ENCODE results near the gene UNC13D.
"Not testable (repeated sequence)": the region's sequence is repeated elsewhere in the genome, so short reads cannot be mapped to it uniquely, and the experiment has no call there.

UNC13D gene

GRCh38 chr17:75820094-75821080, 23.8 kb downstream of the UNC13D start:
- DNase-seq (ENCODE audit: low read depth), result no peak

DNA sequence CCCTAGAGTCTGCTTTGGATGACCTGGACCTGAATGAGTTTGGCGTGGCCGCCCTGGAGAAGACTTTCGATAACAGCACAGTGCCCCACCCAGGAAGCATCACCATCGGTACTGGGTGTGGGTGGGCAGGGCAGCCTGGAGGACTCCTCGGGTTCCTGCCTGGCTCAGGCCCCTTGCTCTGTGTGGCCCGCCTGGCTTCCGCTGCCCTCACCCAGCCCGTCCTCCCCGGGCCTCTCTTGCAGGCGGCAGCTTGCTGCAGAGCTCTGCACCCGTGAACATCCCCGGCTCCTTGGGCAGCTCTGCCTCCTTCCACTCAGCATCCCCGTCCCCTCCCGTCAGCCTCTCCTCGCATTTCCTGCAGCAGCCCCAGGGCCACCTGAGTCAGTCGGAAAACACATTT, 24.5 kb downstream of the UNC13D start:
- DNase-seq (ENCODE audit: low read depth), result no peak

- no peak for DNase-seq (ENCODE audit: low read depth)
Measured at GRCh38 chr17:75819116-75819515, 25.1 kb downstream of the UNC13D start.

DNA sequence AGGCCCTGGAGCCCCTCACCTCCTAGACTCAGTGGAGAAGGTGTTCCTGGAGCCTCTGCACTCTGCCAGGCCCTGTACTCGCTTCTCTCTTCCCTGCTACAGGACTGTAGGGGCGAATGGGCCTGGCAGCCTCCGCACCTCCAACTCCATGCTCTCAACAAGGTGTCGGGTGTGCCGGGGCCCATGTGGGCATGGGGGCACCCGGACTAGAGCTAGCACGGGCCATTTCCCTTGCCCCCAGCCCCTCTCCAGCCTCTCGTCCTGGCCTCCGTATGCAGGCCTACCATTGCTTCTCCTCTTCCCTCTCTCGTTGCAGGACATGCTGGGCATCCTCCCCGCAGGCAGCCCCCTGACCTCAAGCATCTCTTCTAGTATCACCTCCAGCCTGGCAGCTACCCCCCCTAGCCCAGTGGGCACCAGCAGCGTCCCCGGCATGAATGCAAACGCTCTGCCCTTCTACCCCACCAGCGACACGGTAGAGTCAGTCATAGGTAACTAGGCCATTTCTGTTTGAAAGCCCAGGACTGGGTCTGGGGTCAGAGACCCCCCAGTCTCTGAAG, 25.8 kb downstream of the UNC13D start:
- no peak for DNase-seq (ENCODE audit: low read depth)

GRCh38 chr17:75817571-75817970, 26.6 kb downstream of the UNC13D start:
- no peak for DNase-seq (ENCODE audit: low read depth)

GRCh38 chr17:75816693-75817092, 27.5 kb downstream of the UNC13D start:
- DNase-seq (ENCODE audit: low read depth), result no peak

GRCh38 chr17:75815399-75815798, 28.8 kb downstream of the UNC13D start:
- no peak for DNase-seq (ENCODE audit: low read depth)

- no peak for DNase-seq (ENCODE audit: low read depth)
Measured at GRCh38 chr17:75814900-75815373, 29.3 kb downstream of the UNC13D start.

DNA sequence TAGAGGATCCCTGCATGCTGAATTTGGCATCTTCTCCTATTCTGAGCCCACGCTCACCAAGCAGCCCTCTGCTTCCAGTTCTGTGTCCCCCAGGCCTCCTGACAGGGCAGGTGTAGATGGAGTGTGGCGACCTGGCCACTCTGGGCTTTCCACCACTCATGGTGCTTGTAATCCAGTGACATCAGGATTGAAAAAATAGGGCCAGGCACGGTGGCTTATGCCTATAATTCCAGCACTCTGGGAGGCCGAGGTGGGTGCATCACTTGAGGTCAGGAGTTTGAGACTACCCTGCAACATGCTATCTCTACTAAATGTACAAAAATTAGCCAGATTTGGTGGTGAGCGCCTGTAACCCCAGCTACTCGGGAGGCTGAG, 30.2 kb downstream of the UNC13D start:
- no peak for DNase-seq (ENCODE audit: low read depth)

GRCh38 chr17:75813081-75814020, 30.9 kb downstream of the UNC13D start:
- DNase-seq (ENCODE audit: low read depth), result no peak

- no peak for DNase-seq (ENCODE audit: low read depth)
Measured at GRCh38 chr17:75812096-75813013, 31.8 kb downstream of the UNC13D start.

- DNase-seq (ENCODE audit: low read depth), result no peak
Measured at GRCh38 chr17:75811174-75811573, 33.0 kb downstream of the UNC13D start.

DNA sequence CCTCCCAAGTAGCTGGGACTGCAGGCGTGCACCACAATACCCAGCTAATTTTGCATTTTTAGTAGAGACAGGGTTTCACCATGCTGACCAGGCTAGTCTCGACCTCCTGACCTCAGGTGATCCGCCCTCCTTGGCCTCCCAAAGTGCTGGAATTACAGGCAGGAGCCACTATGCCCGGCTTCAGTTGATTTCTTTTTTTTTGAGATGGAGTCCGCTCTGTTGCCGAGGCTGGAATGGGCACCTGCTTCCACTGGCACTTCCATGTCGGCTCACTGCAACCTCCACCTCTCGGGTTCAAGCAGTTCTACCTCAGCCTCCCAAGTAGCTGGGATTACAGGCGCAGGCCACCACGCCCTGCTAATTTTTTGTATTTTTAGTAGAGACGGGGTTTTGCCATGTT, 33.4 kb downstream of the UNC13D start:
- DNase-seq (ENCODE audit: low read depth), result not testable (repeated sequence)

DNA sequence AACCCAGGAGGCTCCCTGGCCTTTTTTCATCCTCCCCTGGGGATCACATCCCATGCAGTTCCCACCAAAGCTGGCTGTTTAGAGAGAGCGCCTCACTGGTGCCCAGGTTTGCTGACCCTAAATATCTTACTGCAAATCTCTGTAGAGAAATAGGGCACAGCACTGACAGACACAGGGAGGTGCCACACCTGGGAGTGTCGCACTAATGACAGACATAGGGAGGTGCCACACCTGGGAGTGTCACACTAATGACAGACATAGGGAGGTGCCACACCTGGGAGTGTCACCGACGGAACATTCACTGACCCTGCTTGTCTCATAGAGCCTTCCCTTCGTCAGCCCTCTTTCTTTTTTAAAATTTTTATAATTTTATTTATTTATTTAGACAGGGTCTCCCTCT, 34.0 kb downstream of the UNC13D start:
- no peak for DNase-seq (ENCODE audit: low read depth)

DNA sequence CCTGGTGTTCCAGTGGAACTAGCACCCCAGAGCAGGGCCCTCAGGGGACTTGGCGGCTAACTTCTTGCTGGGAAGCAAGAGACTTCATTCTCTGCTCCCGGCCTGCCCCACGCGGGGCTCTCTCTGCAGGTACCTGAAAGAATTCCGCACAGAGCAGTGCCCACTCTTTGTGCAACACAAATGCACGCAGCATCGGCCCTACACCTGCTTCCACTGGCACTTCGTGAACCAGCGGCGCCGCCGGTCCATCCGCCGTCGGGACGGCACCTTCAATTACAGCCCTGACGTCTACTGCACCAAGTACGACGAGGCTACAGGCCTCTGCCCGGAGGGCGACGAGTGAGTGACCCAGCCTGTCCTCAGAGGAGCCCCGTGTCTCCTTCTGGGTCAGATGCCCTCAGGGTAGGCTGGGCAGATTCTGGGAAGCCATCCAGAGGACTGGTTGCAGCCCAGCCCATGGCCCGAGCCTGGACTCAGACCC, 34.5 kb downstream of the UNC13D start:
- DNase-seq (ENCODE audit: low read depth), result no peak

DNA sequence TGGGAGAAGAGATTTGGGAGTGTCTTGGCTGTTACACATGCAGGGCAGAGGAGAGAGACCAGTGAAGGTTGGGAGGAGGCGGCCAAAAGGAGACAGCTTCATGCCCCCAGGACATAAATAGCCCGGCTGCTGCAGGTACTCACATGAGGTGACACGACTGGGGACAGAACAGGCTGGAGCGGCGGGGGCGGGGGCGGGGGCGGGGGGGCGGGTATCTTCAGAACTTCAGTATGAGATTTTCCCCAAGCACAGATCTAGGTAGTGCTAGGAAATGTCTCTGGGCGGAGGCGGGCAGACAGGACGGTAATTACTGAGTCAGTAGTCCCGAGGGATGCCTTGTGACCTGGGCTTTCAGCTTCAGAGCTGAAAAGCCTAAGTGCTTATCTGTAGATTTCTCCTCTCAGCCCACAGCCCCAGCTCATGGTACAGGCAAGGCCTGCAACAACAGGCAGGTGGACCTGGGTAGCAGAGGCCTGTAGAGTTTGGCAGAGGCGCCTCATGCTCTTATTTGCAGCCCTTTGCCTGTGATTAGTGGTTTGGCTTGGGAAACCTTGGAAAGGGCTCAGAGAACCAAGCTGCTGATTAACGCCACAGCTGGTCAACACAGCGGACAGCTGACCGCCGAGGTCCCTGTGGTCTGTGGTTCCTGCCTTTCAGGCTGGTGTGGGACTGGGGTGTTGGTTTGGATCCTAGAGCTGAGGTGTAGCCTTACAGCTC, 35.1 kb downstream of the UNC13D start:
- no peak for DNase-seq (ENCODE audit: low read depth)

- no peak for DNase-seq (ENCODE audit: low read depth)
Measured at GRCh38 chr17:75808549-75808904, 35.7 kb downstream of the UNC13D start.

DNA sequence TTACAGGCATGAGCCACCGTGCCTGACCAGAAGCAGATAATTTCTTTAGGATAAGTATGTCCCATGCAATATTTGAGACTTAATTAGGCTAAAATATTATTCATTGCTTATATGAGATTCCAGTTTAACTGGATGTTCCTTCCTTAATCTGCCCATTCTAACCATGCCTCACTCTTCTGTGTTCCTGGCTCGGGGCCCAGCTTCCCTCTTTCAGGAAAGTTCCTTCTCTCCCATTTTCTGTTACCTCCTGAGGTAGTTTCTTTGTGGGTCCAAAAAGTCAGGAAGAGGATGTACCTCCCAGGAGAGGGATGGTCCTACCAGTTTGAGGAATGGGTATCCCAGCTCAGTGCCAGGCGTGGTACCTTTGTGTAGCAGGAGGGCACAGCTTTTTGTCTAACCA, 36.3 kb downstream of the UNC13D start:
- DNase-seq (ENCODE audit: low read depth), result no peak

- DNase-seq (ENCODE audit: low read depth), result no peak
Measured at GRCh38 chr17:75806822-75807500, 37.2 kb downstream of the UNC13D start.

DNA sequence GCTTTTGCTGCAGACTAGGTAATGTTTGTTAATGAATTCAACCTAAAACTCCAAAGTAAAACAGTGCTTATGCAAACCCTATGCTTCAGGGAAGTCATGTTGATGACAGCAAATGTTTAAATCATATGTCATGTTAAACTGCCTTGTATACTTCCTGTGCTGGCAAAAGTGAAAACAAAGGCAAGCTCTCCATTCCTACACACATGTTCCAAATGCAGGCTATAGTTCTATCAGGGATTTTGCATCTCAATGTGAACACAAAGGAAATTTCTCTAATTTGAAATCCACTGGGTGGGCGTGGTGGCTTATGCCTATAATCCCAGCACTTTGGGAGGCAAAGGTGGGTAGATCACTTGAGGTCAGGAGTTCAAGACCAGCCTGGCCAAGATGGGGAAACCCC, 40.3 kb downstream of the UNC13D start:
- no peak for DNase-seq (ENCODE audit: low read depth)

All from HS-27A (cell line).